GM21786 (cell line): Measurements from ENCODE around the gene GTF2H3.

Experiments
- ATAC-seq: cut with Tn5 transposase; IDR thresholded peaks from one replicate; pipeline ENCODE4 v1.9.1; 2021; ENCODE audit not compliant: unreplicated experiment

The GTF2H3 gene

DNA sequence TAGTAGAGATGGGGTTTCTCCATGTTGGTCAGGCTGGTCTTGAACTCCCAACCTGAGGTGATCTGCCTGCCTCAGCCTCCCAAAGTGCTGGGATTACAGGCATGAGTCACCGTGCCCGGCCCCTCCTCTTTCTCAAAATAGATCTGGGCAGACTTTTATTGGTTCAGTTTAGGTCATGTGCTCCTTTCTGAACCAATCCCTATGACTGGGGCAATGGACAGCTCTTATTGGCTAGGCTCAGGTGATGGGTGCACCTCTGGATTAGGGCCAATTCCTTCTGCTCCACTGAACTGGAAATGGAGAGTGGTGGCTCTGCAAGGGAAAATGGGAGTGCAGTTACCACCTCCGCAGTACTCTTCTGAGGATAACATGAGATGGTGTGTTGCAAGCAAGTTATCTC is 72.3 kb downstream of the GTF2H3 start:
- ATAC-seq: no peak

GRCh38 chr12:123707466-123707865 is 73.8 kb downstream of the GTF2H3 start:
- no peak for ATAC-seq
